Right lobe of liver (tissue), 4 donors: ENCODE data around the gene FADS3.
A peak's percentile ranks its signal among the peaks of the same experiment; 100 is the strongest.

Experiments used
- CTCF ChIP-seq, 4 donors: fragments of 200-600 bp in 3 of 4; fragments of 450-650 bp in 1 of 4; IDR thresholded peaks; one replicate each; pipeline versions ENCODE4 v1.5.1 to v1.8.0; 2016 to 2022; ENCODE audit warnings: antibody characterized with exemption in 4 of 4, mild to moderate bottlenecking in 2 of 4
- POLR2A ChIP-seq: fragments of 450-650 bp; IDR thresholded peaks from one replicate; pipeline ENCODE4 v1.6.1; 2017; ENCODE audit warnings: antibody characterized with exemption, mild to moderate bottlenecking
- donor health status: DM: no; HTN: no; CAD: no.
- donor health status: DM: no; HTN: no; CAD: no.
- donor health status: DM: no; HTN: yes; CAD: no.

GRCh38 chr11:61897387-61898246, 6.3 kb upstream of the FADS3 start:
- peak; percentile 81 to 85 (median 82) for TF ChIP-seq CTCF (IDR thresholded peaks at IDR 0.05)
- TF ChIP-seq POLR2A, result no peak
